IPS-18c (cell line): Measurements from ENCODE around the gene ANKRD6.

ENCODE experiments used
- H3K4me3 ChIP-seq: 2 replicates; pipeline ENCODE4 v1.7.0; 2013; ENCODE audit warnings: low read depth, mild to moderate bottlenecking, low read length, moderate library complexity; ENCODE audit not compliant: insufficient read depth
- H3K9me3 ChIP-seq: one replicate; pipeline ENCODE4 v1.6.1; 2013; ENCODE audit warnings: mild to moderate bottlenecking, low read length, moderate library complexity; ENCODE audit not compliant: control insufficient read depth, insufficient read depth

ANKRD6 gene

GRCh38 chr6:89410788-89411144, 22.2 kb upstream of the ANKRD6 start:
- peak overlapping the region; percentile 84 for H3K4me3 ChIP-seq
- no peaks in the 10 kb centered on the region for H3K9me3 ChIP-seq

DNA sequence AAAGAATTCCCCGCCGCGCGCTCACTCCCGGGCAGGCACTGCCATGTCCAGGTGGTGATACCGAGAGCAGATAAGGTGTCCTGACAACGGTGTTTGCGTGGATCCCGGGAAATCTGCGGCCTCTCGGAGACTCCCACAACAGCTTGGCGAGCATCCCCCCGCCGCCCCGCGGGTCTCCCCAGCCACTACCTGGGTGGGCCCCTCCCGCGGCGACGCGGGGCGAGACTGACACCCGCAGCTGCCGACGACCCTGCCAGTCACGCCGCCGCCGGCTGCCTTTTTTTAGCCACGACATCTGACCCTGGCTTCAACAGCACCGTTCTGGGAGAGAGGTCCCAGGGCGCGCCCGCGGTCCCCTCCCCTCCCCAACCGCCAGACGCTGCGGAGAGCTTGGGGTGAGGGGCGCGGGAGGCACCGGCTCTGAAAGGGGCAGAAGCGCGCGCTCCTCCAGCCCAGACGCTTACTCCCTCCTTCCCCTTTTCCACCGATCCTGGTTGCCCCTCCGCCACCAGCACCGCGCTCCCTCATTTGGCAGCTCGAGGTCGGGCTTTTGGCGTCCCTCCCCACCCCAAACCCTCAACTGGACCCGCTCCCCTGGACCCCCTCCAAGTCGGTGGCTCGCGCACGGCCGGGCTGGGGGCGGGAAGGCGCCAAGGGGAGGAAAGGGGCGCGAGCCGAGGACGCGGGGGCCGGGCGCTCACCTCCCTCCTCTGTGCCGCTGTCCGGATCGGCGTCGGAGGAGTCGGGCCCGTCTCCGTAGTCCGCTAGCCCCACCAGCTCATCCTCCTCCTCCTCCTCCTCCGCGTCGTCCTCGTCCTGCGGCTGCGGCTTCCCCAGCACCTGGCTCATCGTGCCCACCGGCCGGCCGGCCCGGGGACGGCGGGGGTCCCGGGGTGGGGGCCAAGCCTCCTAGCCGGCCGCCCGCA, 21.5 kb upstream of the ANKRD6 start:
- H3K9me3 ChIP-seq: no peaks in the 10 kb centered on the region
- H3K4me3 ChIP-seq: peak overlapping the region; percentile 84

DNA sequence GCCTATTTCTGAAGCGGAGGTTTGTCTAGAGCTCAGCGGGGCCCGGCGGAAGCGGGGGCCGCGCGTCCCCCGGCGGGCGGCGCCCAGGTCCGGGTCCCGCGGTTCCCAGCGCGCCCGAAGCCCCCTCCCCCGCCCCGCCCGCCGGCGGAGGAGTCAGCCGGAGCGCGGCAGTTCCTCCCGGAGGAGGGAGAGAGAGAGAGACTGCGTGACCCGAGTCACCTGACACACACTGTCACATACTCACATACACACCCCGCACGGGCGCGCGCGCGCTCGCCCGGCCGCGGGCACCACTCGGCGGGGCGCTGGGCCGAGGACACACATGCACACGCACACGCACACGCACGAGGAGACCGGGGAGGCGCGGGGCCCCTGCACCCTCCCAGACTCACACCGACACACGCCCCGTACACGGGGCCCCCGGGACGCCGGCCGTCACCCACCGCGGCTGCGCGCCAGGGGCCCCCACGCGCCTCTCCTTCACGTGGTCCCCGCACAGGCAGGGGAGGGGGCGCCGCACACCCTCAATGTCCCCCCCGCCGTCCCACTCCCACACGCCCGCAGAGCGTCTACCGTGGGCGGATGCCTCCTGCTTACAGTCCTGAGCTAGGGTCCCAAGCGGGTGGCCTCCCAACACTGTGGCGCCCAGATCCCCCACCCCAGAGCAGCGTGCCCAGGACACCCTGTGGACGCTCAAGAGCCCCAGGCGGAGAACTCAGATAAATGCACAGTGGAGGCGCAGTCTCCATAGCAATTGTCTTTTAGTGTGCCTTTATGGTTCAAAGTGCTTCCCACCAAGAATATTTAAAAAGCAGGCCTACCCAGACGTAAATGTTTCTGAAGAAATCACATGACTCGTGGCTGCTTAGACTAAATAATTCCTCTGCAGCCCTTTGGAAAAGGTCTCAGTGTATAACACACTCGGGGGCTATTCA, 20.6 kb upstream of the ANKRD6 start, which contains the start of gene RRAGD:
TSS of gene RRAGD (minus strand) at position 203 of the 935 bp plus-strand sequence. CDS start 280 bp downstream, outside the sequence.
- Histone ChIP-seq H3K9me3 (no peaks in the 10 kb centered on the region), H3K4me3 (peak within 1 kb of the TSS; percentile 84)

DNA sequence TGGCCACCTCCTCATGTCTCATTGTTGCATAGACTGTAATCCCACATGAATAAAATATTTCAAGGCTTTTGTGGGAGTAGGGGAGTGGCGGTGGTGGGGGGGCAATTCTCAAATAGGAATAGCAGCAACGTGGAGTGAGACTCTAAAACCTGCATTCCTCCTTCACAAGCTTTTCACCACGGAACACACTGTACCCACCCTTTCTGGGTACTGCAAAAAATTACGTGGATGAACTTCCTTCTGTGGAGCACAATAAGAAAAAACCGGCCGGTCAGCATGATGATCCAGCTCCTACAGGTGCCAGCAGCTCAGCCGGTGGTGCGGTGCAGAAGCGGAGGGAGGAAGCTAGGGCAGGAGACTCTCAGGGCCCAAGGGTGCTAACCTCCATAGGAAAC, 19.9 kb upstream of the ANKRD6 start:
- H3K4me3 ChIP-seq: peak overlapping the region; percentile 84; the same call in 1 of the 2 replicates
- H3K9me3 ChIP-seq: no peaks in the 10 kb centered on the region

- no peaks in the 10 kb centered on the region for H3K9me3 ChIP-seq
- no peak overlapping the region for H3K4me3 ChIP-seq
Observed at GRCh38 chr6:89414215-89414614, 18.7 kb upstream of the ANKRD6 start.

DNA sequence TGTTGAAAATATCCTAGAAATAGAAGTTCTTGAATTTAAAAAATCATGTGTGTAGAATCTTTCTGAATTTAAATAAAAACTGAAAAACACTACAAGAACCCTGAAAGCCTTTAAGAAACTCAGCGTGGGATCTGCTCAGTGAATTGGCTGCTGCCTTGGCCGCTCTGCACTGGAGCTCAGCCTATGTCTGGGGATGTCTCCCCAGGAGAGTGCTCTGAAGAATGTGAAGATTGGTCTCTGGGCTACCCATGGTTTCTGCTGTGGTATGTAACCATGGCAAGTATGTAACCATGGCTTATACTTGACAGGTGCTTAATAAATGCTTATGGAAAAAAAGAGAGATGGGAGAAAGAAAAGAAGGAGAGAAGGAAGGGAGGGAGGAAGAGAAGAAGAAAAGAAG, 17.8 kb upstream of the ANKRD6 start:
- no peaks in the 10 kb centered on the region for H3K9me3 ChIP-seq
- H3K4me3 ChIP-seq: no peak overlapping the region

GRCh38 chr6:89416796-89417195, 16.2 kb upstream of the ANKRD6 start:
- no peak overlapping the region for H3K4me3 ChIP-seq

GRCh38 chr6:89430201-89430962, 2.6 kb upstream of the ANKRD6 start:
- H3K9me3 ChIP-seq: no peaks in the 10 kb centered on the region
- no peak overlapping the region for H3K4me3 ChIP-seq

More at GRCh38 chr6:89416796-89417195, 16.2 kb upstream of the ANKRD6 start:
- no peaks in the 10 kb centered on the region for H3K9me3 ChIP-seq

- no peaks in the 10 kb centered on the region for H3K9me3 ChIP-seq
- peak overlapping the region; percentile 75 for H3K4me3 ChIP-seq
Observed at GRCh38 chr6:89433252-89434149, 549 bp downstream of the ANKRD6 start.

GRCh38 chr6:89434150-89434499, 1.2 kb downstream of the ANKRD6 start:
- H3K4me3 ChIP-seq: peak overlapping the region; percentile 75; the same call in 1 of the 2 replicates
- H3K9me3 ChIP-seq: no peaks in the 10 kb centered on the region

- H3K4me3 ChIP-seq: no peak overlapping the region
- H3K9me3 ChIP-seq: no peaks in the 10 kb centered on the region
Observed at GRCh38 chr6:89434954-89435353, 2.0 kb downstream of the ANKRD6 start.

GRCh38 chr6:89436226-89436625, 3.3 kb downstream of the ANKRD6 start:
- Histone ChIP-seq H3K4me3 (no peak overlapping the region), H3K9me3 (no peaks in the 10 kb centered on the region)

- Histone ChIP-seq H3K4me3 (no peak overlapping the region), H3K9me3 (no peaks in the 10 kb centered on the region)
Observed at GRCh38 chr6:89438248-89438647, 5.3 kb downstream of the ANKRD6 start.

GRCh38 chr6:89439014-89439413, 6.1 kb downstream of the ANKRD6 start:
- Histone ChIP-seq H3K4me3 (no peak overlapping the region), H3K9me3 (no peaks in the 10 kb centered on the region)

GRCh38 chr6:89440200-89440599, 7.2 kb downstream of the ANKRD6 start:
- H3K4me3 ChIP-seq: no peak overlapping the region
- H3K9me3 ChIP-seq: no peaks in the 10 kb centered on the region

GRCh38 chr6:89443658-89444057, 10.7 kb downstream of the ANKRD6 start:
- H3K4me3 ChIP-seq: no peak overlapping the region
- H3K9me3 ChIP-seq: no peaks in the 10 kb centered on the region
